Stomach (tissue), 19 donors: ENCODE measurements around the gene PSMA6. TPM values are rescaled to one million over a fixed set of nuclear protein-coding genes. Genes with fewer than 3 reads are reported as not detected.
A peak's percentile ranks its signal among the peaks of the same experiment; 100 is the strongest.

Experiments
- DNase-seq, 2 donors: peaks; one replicate each; pipeline versions ENCODE4 v3.0.0 to v3.0.0-alpha.2; 2013 to 2019
- H3K27ac ChIP-seq, 5 donors: fragments of 200-600 bp in 4 of 5; sonication (generic) in 4 of 5; one replicate each; pipeline ENCODE4 v1.5.1; 2013 to 2019; ENCODE audit warnings: mild to moderate bottlenecking in 1 of 5, moderate library complexity in 1 of 5
- H3K27me3 ChIP-seq, 3 donors: fragments of 200-600 bp; sonication (generic); one replicate each; pipeline ENCODE4 v1.5.1; 2017 to 2019; ENCODE audit warnings: mixed run types in 1 of 3
- H3K36me3 ChIP-seq, 4 donors: fragments of 200-600 bp; sonication (generic); 1 replicate in 3 of 4; 2 replicates in 1 of 4; pipeline ENCODE4 v1.5.1; 2016 to 2019
- H3K4me1 ChIP-seq, 4 donors: fragments of 200-600 bp; sonication (generic); one replicate each; pipeline ENCODE4 v1.5.1; 2016 to 2019
- H3K4me3 ChIP-seq, 4 donors: fragments of 200-600 bp; sonication (generic) in 3 of 4; one replicate each; pipeline ENCODE4 v1.5.1; 2016 to 2019; ENCODE audit warnings: mild to moderate bottlenecking in 1 of 4
- H3K9me3 ChIP-seq, 4 donors: fragments of 200-600 bp; sonication (generic); one replicate each; pipeline ENCODE4 v1.5.1; 2016 to 2019
- EP300 ChIP-seq: sonication (generic); formaldehyde crosslinking; IDR thresholded peaks from one replicate; pipeline ENCODE4 v1.6.1; 2017; ENCODE audit warnings: antibody characterized with exemption
- POLR2A ChIP-seq, 4 donors: fragments of 450-650 bp; IDR thresholded peaks; one replicate each; pipeline ENCODE4 v1.6.1; 2016; ENCODE audit warnings: antibody characterized with exemption in 4 of 4, control low read depth in 2 of 4, mild to moderate bottlenecking in 1 of 4, moderate library complexity in 1 of 4
- POLR2AphosphoS5 ChIP-seq, 3 donors: sonication (generic); formaldehyde crosslinking; IDR thresholded peaks; one replicate each; pipeline ENCODE4 v1.6.1; 2016; ENCODE audit warnings: antibody characterized with exemption in 3 of 3
- WGBS, 5 donors: extraction: QIAGEN DNeasy Blood & Tissue Kit in 3 of 5; methylation state at CpG; one replicate each; pipeline versions ENCODE4 v1.1.5 to v1.1.7; 2013 to 2018; 5-methylcytosine and 5-hydroxymethylcytosine counted together
- intact Hi-C: fragments of 100-400 bp; cut with DNase I; formaldehyde crosslinking; loops from one replicate; pipeline ENCODE4 v1.15.1; 2023; ENCODE audit warnings: low total_unique reads
- long read RNA-seq, 10 donors: transcript quantifications; one replicate each; lab custom pipeline, GENCODE V29; 2026
- polyA plus RNA-seq, 3 donors: library from polyadenylated mRNA; stranded (reverse); fragments of 200-250 nt; gene quantifications; one replicate each; pipeline ENCODE4 v1.2.3, GENCODE V29; 2013
- total RNA-seq, 5 donors: library from RNA; depleted of rRNA; stranded (reverse); fragments of >200 nt; gene quantifications; one replicate each; pipeline versions ENCODE4 v1.1.0 to v1.2.3, GENCODE V29; 2014 to 2016
- TF ChIP-seq, protein P1 (sequence below), 7 experiments: fragments of 450-650 bp in 4 of 7; fragments of 200-600 bp in 3 of 7; sonication (generic) in 3 of 7; IDR thresholded peaks; one replicate each; pipeline ENCODE4 v1.5.1; 2016 to 2019; ENCODE audit warnings: antibody characterized with exemption in 7 of 7, control low read depth in 2 of 7, mild to moderate bottlenecking in 1 of 7
- donor health status: healthy with polysubstance abuse.
- donor health status: Bipolar disorder and iron deficiency.
- donor health status: healthy.

The PSMA6 gene
- 100 to 1,000 TPM in 2 of 5 donors, 10 to 100 TPM in 3; 10.7 to 178 (median 62.7) TPM for total RNA-seq
- 100 to 1,000 TPM; 167 to 202 (median 167) TPM for polyA plus RNA-seq
- long read RNA-seq, donor 1, full-length matches to known transcripts: 32 of 32 reads
- long read RNA-seq, donor 1, partial matches to known transcripts: 0 of 32 reads
- long read RNA-seq, donor 1, other reads (novel, unspliced or antisense): 0 of 32 reads
- long read RNA-seq, donor 2, full-length matches to known transcripts: 58 of 58 reads
- long read RNA-seq, donor 2, partial matches to known transcripts: 0 of 58 reads
- long read RNA-seq, donor 2, other reads (novel, unspliced or antisense): 0 of 58 reads
- long read RNA-seq, donor 3, full-length matches to known transcripts: 43 of 43 reads
- long read RNA-seq, donor 3, partial matches to known transcripts: 0 of 43 reads
- long read RNA-seq, donor 3, other reads (novel, unspliced or antisense): 0 of 43 reads
- long read RNA-seq, donor 4, transcript PSMA6-201 (7 exons, 1,029 nt): major isoform, 6 of 7 reads
- long read RNA-seq, donor 4, partial matches to known transcripts: 0 of 7 reads
- long read RNA-seq, donor 4, other reads (novel, unspliced or antisense): 0 of 7 reads
- long read RNA-seq, donor 5, full-length matches to known transcripts: 44 of 44 reads
- long read RNA-seq, donor 5, partial matches to known transcripts: 0 of 44 reads
- long read RNA-seq, donor 5, other reads (novel, unspliced or antisense): 0 of 44 reads
- long read RNA-seq, donor 6, full-length matches to known transcripts: 171 of 177 reads
- long read RNA-seq, donor 6, partial matches to known transcripts: 6 of 177 reads
- long read RNA-seq, donor 6, other reads (novel, unspliced or antisense): 0 of 177 reads
- long read RNA-seq, donor 7, full-length matches to known transcripts: 77 of 77 reads
- long read RNA-seq, donor 7, partial matches to known transcripts: 0 of 77 reads
- long read RNA-seq, donor 7, other reads (novel, unspliced or antisense): 0 of 77 reads
- long read RNA-seq, donor 8, full-length matches to known transcripts: 55 of 60 reads
- long read RNA-seq, donor 8, partial matches to known transcripts: 5 of 60 reads
- long read RNA-seq, donor 8, other reads (novel, unspliced or antisense): 0 of 60 reads
- long read RNA-seq, donor 9, full-length matches to known transcripts: 60 of 60 reads
- long read RNA-seq, donor 9, partial matches to known transcripts: 0 of 60 reads
- long read RNA-seq, donor 9, other reads (novel, unspliced or antisense): 0 of 60 reads
- long read RNA-seq, donor 10, full-length matches to known transcripts: 17 of 17 reads
- long read RNA-seq, donor 10, partial matches to known transcripts: 0 of 17 reads
- long read RNA-seq, donor 10, other reads (novel, unspliced or antisense): 0 of 17 reads

DNA sequence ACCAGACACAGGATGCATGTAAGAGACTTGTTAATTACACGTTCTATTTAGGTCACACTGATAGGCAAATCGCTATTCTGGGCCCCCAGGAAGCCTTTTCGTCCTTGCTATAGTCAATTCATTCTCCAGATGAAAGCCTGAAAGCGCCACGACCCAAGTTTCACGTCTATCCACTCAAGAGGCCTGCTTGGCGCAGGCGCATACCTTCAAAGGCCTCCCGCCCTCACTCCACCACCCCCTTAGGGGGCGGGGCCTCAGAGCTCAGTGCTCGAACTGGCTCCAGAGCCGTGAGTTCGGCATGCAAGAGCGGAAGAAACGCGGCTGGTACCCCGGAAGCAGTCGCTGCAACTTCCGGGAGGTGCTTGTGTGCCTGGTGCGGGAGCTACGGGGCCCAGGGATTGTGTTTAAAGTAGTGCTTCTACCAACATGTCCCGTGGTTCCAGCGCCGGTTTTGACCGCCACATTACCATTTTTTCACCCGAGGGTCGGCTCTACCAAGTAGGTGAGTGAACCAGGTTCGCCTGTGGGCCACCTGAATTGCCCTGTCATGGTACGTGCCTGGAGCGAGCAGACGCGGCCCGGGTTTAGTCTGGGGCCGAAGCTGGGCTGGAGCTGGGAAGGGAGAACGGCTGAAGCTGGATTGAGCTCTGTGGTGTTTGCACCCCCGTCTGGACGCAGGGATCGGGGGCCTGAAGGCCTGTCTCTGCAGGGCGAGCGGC is at the start of gene PSMA6:
TSS of gene PSMA6 (plus strand) at position 332 of the 719 bp plus-strand sequence. CDS start at position 427, 95 bp downstream.
- WGBS, 5 donors: 0 to 1% (median 0%) methylated on average over 14 to 40 of the region's 40 CpGs
- Histone ChIP-seq H3K36me3 (no peaks in the 10 kb centered on the region), H3K27me3 (no peaks in the 10 kb centered on the region), H3K4me1 (peaks cover 34 to 58% (median 48%) of the 10 kb centered on the region in 4 donors), H3K4me3 (peak within 1 kb of the TSS; percentile 73 to 84 (median 77)), H3K27ac (peak within 1 kb of the TSS; percentile 89 to 94 (median 92)), H3K9me3 (no peaks in the 10 kb centered on the region)
- intact Hi-C loops: loop anchor here (10.0 kb wide), 1 partner anchor 113 kb away; the partner anchor contains the start of gene NFKBIA
- TF ChIP-seq POLR2AphosphoS5 (IDR thresholded peaks at IDR 0.05) (peak; percentile 89 to 96 (median 91)), EP300 (no peak), POLR2A (IDR thresholded peaks at IDR 0.05) (peak in 1 of 4 donors; percentile 5)
- TF ChIP-seq, protein P1, sequence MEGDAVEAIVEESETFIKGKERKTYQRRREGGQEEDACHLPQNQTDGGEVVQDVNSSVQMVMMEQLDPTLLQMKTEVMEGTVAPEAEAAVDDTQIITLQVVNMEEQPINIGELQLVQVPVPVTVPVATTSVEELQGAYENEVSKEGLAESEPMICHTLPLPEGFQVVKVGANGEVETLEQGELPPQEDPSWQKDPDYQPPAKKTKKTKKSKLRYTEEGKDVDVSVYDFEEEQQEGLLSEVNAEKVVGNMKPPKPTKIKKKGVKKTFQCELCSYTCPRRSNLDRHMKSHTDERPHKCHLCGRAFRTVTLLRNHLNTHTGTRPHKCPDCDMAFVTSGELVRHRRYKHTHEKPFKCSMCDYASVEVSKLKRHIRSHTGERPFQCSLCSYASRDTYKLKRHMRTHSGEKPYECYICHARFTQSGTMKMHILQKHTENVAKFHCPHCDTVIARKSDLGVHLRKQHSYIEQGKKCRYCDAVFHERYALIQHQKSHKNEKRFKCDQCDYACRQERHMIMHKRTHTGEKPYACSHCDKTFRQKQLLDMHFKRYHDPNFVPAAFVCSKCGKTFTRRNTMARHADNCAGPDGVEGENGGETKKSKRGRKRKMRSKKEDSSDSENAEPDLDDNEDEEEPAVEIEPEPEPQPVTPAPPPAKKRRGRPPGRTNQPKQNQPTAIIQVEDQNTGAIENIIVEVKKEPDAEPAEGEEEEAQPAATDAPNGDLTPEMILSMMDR (IDR thresholded peaks at IDR 0.05): no peak
- peak; percentile 99 to 100 for DNase-seq

DNA sequence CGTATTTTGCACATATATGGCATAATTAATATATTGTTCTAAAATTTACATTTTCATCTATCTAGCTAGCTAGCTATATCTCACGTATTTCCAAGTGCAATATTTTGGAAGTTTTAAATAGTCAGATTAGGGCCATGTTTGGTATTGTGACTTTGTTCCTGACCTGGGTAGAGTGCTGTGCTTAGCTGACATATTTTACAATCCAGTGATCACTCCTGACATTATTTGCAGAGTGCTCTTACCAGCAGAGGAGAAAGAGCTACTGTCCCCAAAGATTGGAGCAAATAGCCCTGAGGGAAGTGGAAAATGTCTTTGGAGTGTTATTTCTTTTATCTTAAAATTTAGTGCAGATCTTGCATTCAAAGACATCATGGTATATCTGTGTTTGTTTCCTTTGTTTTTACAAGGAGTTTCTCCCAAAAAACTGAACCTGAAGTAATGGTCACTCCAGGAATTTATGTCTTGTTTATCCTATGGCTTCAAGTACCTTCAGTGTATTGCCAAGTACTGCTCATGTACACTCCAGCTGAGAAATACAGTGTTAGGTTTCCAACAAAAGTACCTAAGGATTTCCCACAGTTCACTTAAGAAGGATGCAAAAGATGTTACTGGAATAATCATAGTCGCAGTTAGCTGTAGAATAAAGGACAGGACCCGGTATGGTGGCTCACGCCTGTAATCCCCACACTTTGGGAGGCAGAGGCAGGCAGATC is 49.4 kb upstream of the PSMA6 start:
- intact Hi-C loops: no loop called here
- TF ChIP-seq, protein P1 (IDR thresholded peaks at IDR 0.05): no peak
- TF ChIP-seq POLR2AphosphoS5 (IDR thresholded peaks at IDR 0.05): no peak
- no peak for TF ChIP-seq POLR2A (IDR thresholded peaks at IDR 0.05)
- TF ChIP-seq EP300: no peak
- no peak overlapping the region for H3K4me3 ChIP-seq
- H3K27me3 ChIP-seq: no peaks in the 10 kb centered on the region
- no peak for DNase-seq
- WGBS, 5 donors: 94 to 98% (median 96%) methylated on average over 5 of the region's 5 CpGs
- no peak overlapping the region for H3K27ac ChIP-seq
- H3K9me3 ChIP-seq: no peaks in the 10 kb centered on the region
- no peaks in the 10 kb centered on the region for H3K4me1 ChIP-seq
- peaks cover 0 to 3% (median 0%) of the 10 kb centered on the region in 4 donors for H3K36me3 ChIP-seq

- no peak for DNase-seq
- peaks cover 0 to 11% (median 4%) of the 10 kb centered on the region in 4 donors for H3K4me1 ChIP-seq
- intact Hi-C loops: no loop called here
- H3K27ac ChIP-seq: no peak overlapping the region
- no peak overlapping the region for H3K4me3 ChIP-seq
- no peaks in the 10 kb centered on the region for H3K27me3 ChIP-seq
- TF ChIP-seq EP300 (no peak), POLR2A (IDR thresholded peaks at IDR 0.05) (no peak), POLR2AphosphoS5 (IDR thresholded peaks at IDR 0.05) (no peak)
- TF ChIP-seq, protein P1 (IDR thresholded peaks at IDR 0.05): no peak
- H3K9me3 ChIP-seq: no peaks in the 10 kb centered on the region
- peaks cover 0 to 3% (median 0%) of the 10 kb centered on the region in 4 donors for H3K36me3 ChIP-seq
- 89 to 94% (median 93%) methylated on average over 2 of the region's 2 CpGs for WGBS, 5 donors
These were observed 48.2 kb upstream of the PSMA6 start for GRCh38 chr14:35243956-35244355.
